Measurements from ENCODE around the gene ZNF823.

ZNF823 gene

DNA sequence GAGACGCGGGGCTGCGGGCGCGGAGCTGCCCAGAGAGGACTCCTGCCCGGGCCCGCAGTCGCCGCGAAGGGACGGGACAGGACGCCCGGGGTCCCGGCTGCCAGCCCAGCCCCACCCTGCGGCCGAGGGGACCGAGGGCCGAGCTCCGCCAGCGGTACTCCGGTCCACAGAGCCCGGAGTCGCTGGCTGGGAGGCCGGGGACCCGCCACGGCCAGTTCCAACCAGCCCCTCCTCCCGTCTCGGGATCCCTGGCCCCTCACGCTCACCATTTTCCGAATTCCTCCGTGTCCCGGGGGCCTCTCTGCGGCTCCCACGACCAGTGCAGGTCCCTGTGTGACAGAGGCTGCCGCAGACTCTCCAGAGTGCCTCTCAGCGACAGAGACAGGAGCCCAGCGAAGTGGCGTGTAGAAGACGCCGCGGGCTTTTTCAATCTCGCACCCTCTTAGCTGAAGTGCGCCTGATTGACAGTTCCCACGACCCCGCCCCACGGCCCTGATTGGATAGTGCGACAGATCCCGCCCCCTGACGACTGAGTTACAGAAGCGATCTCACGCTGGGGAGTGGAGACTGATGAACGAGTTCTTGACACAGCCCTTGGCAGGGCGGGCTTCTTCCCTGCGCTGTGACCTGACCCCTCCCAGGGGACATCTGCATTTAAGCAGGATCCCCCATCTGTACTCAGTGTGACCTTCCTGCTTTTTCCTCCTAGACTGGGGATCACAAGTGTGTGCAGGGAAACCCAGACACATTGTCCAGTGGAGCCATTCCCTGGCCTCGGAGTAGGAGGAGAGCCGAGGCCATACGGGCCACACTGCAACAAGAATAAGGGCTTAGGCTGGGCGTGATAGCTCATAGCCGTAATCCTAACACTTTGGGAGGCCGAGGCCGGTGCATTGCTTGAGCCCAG lies 44.0 kb downstream of the ZNF823 start (continued):
- TF ChIP-seq, protein P1, sequence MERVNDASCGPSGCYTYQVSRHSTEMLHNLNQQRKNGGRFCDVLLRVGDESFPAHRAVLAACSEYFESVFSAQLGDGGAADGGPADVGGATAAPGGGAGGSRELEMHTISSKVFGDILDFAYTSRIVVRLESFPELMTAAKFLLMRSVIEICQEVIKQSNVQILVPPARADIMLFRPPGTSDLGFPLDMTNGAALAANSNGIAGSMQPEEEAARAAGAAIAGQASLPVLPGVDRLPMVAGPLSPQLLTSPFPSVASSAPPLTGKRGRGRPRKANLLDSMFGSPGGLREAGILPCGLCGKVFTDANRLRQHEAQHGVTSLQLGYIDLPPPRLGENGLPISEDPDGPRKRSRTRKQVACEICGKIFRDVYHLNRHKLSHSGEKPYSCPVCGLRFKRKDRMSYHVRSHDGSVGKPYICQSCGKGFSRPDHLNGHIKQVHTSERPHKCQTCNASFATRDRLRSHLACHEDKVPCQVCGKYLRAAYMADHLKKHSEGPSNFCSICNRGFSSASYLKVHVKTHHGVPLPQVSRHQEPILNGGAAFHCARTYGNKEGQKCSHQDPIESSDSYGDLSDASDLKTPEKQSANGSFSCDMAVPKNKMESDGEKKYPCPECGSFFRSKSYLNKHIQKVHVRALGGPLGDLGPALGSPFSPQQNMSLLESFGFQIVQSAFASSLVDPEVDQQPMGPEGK (tag by site-specific recombination; IDR thresholded peaks at IDR 0.05) = peak; percentile 67
- no peak for TF ChIP-seq ZNF596 (tag by site-specific recombination; IDR thresholded peaks at IDR 0.05)
- no peak for TF ChIP-seq ZNF138 (tag by site-specific recombination; IDR thresholded peaks at IDR 0.05; ENCODE audit: borderline replicate concordance)
- TF ChIP-seq ZNF629 (tag by site-specific recombination; IDR thresholded peaks at IDR 0.05) = peak; percentile 65
- TF ChIP-seq, protein P2, sequence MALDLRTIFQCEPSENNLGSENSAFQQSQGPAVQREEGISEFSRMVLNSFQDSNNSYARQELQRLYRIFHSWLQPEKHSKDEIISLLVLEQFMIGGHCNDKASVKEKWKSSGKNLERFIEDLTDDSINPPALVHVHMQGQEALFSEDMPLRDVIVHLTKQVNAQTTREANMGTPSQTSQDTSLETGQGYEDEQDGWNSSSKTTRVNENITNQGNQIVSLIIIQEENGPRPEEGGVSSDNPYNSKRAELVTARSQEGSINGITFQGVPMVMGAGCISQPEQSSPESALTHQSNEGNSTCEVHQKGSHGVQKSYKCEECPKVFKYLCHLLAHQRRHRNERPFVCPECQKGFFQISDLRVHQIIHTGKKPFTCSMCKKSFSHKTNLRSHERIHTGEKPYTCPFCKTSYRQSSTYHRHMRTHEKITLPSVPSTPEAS (tag by site-specific recombination; IDR thresholded peaks at IDR 0.05) = no peak
- peak; percentile 92 for TF ChIP-seq TRIM28 (IDR thresholded peaks at IDR 0.05; ENCODE audit: borderline replicate concordance, low read length)
- TF ChIP-seq ZNF701 (tag by site-specific recombination; IDR thresholded peaks at IDR 0.05) = no peak
- TF ChIP-seq ZNF549 (tag by site-specific recombination; IDR thresholded peaks at IDR 0.05) = no peak
- TF ChIP-seq, protein P3, sequence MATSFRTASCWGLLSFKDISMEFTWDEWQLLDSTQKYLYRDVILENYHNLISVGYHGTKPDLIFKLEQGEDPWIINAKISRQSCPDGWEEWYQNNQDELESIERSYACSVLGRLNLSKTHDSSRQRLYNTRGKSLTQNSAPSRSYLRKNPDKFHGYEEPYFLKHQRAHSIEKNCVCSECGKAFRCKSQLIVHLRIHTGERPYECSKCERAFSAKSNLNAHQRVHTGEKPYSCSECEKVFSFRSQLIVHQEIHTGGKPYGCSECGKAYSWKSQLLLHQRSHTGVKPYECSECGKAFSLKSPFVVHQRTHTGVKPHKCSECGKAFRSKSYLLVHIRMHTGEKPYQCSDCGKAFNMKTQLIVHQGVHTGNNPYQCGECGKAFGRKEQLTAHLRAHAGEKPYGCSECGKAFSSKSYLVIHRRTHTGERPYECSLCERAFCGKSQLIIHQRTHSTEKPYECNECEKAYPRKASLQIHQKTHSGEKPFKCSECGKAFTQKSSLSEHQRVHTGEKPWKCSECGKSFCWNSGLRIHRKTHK (tag by site-specific recombination; IDR thresholded peaks at IDR 0.05) = no peak
- TF ChIP-seq, protein P4, sequence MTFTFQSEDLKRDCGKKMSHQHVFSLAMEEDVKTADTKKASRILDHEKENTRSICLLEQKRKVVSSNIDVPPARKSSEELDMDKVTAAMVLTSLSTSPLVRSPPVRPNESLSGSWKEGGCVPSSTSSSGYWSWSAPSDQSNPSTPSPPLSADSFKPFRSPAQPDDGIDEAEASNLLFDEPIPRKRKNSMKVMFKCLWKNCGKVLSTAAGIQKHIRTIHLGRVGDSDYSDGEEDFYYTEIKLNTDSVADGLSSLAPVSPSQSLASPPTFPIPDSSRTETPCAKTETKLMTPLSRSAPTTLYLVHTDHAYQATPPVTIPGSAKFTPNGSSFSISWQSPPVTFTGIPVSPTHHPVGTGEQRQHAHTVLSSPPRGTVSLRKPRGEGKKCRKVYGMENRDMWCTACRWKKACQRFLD (tag by site-specific recombination; IDR thresholded peaks at IDR 0.05) = no peak
- TF ChIP-seq, protein P5, sequence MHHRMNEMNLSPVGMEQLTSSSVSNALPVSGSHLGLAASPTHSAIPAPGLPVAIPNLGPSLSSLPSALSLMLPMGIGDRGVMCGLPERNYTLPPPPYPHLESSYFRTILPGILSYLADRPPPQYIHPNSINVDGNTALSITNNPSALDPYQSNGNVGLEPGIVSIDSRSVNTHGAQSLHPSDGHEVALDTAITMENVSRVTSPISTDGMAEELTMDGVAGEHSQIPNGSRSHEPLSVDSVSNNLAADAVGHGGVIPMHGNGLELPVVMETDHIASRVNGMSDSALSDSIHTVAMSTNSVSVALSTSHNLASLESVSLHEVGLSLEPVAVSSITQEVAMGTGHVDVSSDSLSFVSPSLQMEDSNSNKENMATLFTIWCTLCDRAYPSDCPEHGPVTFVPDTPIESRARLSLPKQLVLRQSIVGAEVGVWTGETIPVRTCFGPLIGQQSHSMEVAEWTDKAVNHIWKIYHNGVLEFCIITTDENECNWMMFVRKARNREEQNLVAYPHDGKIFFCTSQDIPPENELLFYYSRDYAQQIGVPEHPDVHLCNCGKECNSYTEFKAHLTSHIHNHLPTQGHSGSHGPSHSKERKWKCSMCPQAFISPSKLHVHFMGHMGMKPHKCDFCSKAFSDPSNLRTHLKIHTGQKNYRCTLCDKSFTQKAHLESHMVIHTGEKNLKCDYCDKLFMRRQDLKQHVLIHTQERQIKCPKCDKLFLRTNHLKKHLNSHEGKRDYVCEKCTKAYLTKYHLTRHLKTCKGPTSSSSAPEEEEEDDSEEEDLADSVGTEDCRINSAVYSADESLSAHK (tag by site-specific recombination; IDR thresholded peaks at IDR 0.05) = no peak; the same call in 1 of the 2 replicates
- TF ChIP-seq, protein P6, sequence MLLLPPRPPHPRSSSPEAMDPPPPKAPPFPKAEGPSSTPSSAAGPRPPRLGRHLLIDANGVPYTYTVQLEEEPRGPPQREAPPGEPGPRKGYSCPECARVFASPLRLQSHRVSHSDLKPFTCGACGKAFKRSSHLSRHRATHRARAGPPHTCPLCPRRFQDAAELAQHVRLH (tag by site-specific recombination; IDR thresholded peaks at IDR 0.05) = no peak
- no peak for TF ChIP-seq ZNF121 (tag by site-specific recombination; IDR thresholded peaks at IDR 0.05)
- TF ChIP-seq ZNF416 (tag by site-specific recombination; IDR thresholded peaks at IDR 0.05) = no peak
- TF ChIP-seq ZNF133 (tag by site-specific recombination; IDR thresholded peaks at IDR 0.05) = no peak
- TF ChIP-seq, protein P7, sequence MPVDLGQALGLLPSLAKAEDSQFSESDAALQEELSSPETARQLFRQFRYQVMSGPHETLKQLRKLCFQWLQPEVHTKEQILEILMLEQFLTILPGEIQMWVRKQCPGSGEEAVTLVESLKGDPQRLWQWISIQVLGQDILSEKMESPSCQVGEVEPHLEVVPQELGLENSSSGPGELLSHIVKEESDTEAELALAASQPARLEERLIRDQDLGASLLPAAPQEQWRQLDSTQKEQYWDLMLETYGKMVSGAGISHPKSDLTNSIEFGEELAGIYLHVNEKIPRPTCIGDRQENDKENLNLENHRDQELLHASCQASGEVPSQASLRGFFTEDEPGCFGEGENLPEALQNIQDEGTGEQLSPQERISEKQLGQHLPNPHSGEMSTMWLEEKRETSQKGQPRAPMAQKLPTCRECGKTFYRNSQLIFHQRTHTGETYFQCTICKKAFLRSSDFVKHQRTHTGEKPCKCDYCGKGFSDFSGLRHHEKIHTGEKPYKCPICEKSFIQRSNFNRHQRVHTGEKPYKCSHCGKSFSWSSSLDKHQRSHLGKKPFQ (tag by site-specific recombination; IDR thresholded peaks at IDR 0.05) = no peak
- TF ChIP-seq ZNF10 (tag by site-specific recombination; IDR thresholded peaks at IDR 0.05) = no peak
- peak; percentile 73 for TF ChIP-seq ZIC2 (tag by site-specific recombination; IDR thresholded peaks at IDR 0.05)
- no peak for TF ChIP-seq GLI2 (tag by site-specific recombination; IDR thresholded peaks at IDR 0.05; ENCODE audit: borderline replicate concordance, low read depth)
- no peak for TF ChIP-seq ZNF174 (tag by site-specific recombination; IDR thresholded peaks at IDR 0.05)
- no peak for TF ChIP-seq ZNF404 (tag by site-specific recombination; IDR thresholded peaks at IDR 0.05)
- TF ChIP-seq HOXA7 (CRISPR knock-in tag; IDR thresholded peaks at IDR 0.05; ENCODE audit: borderline replicate concordance) = no peak
- TF ChIP-seq IKZF3 (tag by site-specific recombination; IDR thresholded peaks at IDR 0.05) = 0 out of 2 replicates have a peak, but pooled peaks have one; percentile 23
- no peak for TF ChIP-seq ZNF19 (tag by site-specific recombination; IDR thresholded peaks at IDR 0.05; ENCODE audit: low read depth)
- TF ChIP-seq, protein P8, sequence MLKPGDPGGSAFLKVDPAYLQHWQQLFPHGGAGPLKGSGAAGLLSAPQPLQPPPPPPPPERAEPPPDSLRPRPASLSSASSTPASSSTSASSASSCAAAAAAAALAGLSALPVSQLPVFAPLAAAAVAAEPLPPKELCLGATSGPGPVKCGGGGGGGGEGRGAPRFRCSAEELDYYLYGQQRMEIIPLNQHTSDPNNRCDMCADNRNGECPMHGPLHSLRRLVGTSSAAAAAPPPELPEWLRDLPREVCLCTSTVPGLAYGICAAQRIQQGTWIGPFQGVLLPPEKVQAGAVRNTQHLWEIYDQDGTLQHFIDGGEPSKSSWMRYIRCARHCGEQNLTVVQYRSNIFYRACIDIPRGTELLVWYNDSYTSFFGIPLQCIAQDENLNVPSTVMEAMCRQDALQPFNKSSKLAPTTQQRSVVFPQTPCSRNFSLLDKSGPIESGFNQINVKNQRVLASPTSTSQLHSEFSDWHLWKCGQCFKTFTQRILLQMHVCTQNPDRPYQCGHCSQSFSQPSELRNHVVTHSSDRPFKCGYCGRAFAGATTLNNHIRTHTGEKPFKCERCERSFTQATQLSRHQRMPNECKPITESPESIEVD (tag by site-specific recombination; IDR thresholded peaks at IDR 0.05) = no peak

All from HEK293 (cell line).